ENCODE data around the gene RSRC1.
"Not testable (repeated sequence)": the region's sequence is repeated elsewhere in the genome, so short reads cannot be mapped to it uniquely, and the experiment has no call there.

- TF ChIP-seq CTCF (conservative IDR thresholded peaks at IDR 0.05); EZH2 (IDR thresholded peaks at IDR 0.05; ENCODE audit: low read depth): not testable (repeated sequence)
These were observed 3.7 kb downstream of the RSRC1 start for GRCh38 chr3:158113595-158113994.

Measured in PC-9 (cell line).